ENCODE results near the gene STUM. TPM values are rescaled to one million over a fixed set of nuclear protein-coding genes. Genes with fewer than 3 reads are reported as not detected.

STUM gene
- polyA plus RNA-seq, 1 of the 3 experiments (the other 2 are of a cell fraction) = not detected

DNA sequence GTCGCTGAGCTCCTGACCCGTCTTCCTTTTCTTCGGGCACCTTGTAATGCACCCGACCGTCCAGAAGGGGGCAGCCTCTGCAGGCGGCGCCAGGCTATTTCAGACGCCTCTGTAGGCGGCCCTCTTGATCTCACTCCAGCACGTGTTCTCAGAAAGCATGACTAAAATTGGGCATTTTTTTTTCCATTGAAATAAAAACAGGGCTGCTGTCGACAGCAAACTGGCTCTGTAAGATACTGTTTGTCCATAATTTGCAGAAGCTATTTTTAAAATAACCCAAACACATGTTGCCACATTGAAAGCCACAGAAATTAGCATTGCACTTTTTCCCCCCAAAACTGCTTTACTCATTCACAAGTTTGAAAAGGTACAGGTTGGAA lies 78.0 kb downstream of the STUM start:
- Histone ChIP-seq H3F3A (replicated peaks; ENCODE audit: insufficient read depth) (no peaks in the 10 kb centered on the region), H3K79me2 (ENCODE audit: insufficient read depth) (no peaks in the 10 kb centered on the region), H3K9ac (no peak overlapping the region), H3K9me3 (no peaks in the 10 kb centered on the region; the same call in 1 of the 2 replicates), H3K4me2 (no peak overlapping the region), H3K27ac (ENCODE audit: low read depth in 2 of 2, low read length in 1 of 2) (no peak overlapping the region), H3K9me2 (no peaks in the 10 kb centered on the region), H3K36me3 (replicated peaks in 1 of 2; ENCODE audit: control insufficient read depth in 1 of 2, insufficient read depth in 2 of 2, low read length in 1 of 2) (no peaks in the 10 kb centered on the region), H2AFZ (ENCODE audit: low read depth) (no peak overlapping the region), H3K4me1 (ENCODE audit: control insufficient read depth in 1 of 2, insufficient read depth in 2 of 2, low read depth in 1 of 2, low read length in 1 of 2) (no peaks in the 10 kb centered on the region; a peak in 1 of 4 replicates), H4K20me1 (ENCODE audit: insufficient read depth) (no peaks in the 10 kb centered on the region), H3K4me3 (ENCODE audit: low read depth in 2 of 2, low read length in 1 of 2) (no peak overlapping the region; a peak in 1 of 4 replicates), H3K27me3 (ENCODE audit: insufficient read depth) (no peaks in the 10 kb centered on the region)
- ChIA-PET POLR2A (no interaction called here), CTCF (interaction anchor here (0.6 to 3.5 kb wide), 57 partner anchors 9 to 821 kb away, joined by 3 to 20 read pairs (median 4); partner anchors contain the start of genes PARP1 and STUM)
- peak; percentile 80 for DNase-seq
- WGBS (ENCODE audit: low lambda C conversion rate) = 11% methylated on average over 10 of the region's 11 CpGs
- TF ChIP-seq FOXJ3 (CRISPR knock-in tag; IDR thresholded peaks at IDR 0.05) = no peak
- TF ChIP-seq CHD2 (IDR thresholded peaks at IDR 0.05; ENCODE audit: low read length, partially characterized antibody) = no peak
- TF ChIP-seq SMC3 (IDR thresholded peaks at IDR 0.05; ENCODE audit: low read depth, low read length) = peak; percentile 69
- TF ChIP-seq, protein P1, sequence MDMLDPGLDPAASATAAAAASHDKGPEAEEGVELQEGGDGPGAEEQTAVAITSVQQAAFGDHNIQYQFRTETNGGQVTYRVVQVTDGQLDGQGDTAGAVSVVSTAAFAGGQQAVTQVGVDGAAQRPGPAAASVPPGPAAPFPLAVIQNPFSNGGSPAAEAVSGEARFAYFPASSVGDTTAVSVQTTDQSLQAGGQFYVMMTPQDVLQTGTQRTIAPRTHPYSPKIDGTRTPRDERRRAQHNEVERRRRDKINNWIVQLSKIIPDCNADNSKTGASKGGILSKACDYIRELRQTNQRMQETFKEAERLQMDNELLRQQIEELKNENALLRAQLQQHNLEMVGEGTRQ (IDR thresholded peaks at IDR 0.05; ENCODE audit: borderline replicate concordance, low read depth, low read length) = no peak
- peak; percentile 69 for TF ChIP-seq RAD21 (IDR thresholded peaks at IDR 0.05; ENCODE audit: low read length)
- TF ChIP-seq JUND (IDR thresholded peaks at IDR 0.05) = no peak
- TF ChIP-seq YY1 (IDR thresholded peaks at IDR 0.05; ENCODE audit: low read depth) = no peak
- no peak for TF ChIP-seq RFX5 (IDR thresholded peaks at IDR 0.05; ENCODE audit: low read length)
- TF ChIP-seq, protein P2, sequence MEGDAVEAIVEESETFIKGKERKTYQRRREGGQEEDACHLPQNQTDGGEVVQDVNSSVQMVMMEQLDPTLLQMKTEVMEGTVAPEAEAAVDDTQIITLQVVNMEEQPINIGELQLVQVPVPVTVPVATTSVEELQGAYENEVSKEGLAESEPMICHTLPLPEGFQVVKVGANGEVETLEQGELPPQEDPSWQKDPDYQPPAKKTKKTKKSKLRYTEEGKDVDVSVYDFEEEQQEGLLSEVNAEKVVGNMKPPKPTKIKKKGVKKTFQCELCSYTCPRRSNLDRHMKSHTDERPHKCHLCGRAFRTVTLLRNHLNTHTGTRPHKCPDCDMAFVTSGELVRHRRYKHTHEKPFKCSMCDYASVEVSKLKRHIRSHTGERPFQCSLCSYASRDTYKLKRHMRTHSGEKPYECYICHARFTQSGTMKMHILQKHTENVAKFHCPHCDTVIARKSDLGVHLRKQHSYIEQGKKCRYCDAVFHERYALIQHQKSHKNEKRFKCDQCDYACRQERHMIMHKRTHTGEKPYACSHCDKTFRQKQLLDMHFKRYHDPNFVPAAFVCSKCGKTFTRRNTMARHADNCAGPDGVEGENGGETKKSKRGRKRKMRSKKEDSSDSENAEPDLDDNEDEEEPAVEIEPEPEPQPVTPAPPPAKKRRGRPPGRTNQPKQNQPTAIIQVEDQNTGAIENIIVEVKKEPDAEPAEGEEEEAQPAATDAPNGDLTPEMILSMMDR (IDR thresholded peaks at IDR 0.05) = peak; percentile 93
- TF ChIP-seq FOXM1 (IDR thresholded peaks at IDR 0.05; ENCODE audit: low read depth) = no peak
- no peak for TF ChIP-seq EZH2phosphoT487 (IDR thresholded peaks at IDR 0.05; ENCODE audit: borderline replicate concordance, low read depth)
- TF ChIP-seq EP300 (IDR thresholded peaks at IDR 0.05; ENCODE audit: borderline replicate concordance in 1 of 2, low read depth in 1 of 2, low read length in 1 of 2) = no peak
- TF ChIP-seq ELF1 (IDR thresholded peaks at IDR 0.05) = no peak
- TF ChIP-seq, protein P3, sequence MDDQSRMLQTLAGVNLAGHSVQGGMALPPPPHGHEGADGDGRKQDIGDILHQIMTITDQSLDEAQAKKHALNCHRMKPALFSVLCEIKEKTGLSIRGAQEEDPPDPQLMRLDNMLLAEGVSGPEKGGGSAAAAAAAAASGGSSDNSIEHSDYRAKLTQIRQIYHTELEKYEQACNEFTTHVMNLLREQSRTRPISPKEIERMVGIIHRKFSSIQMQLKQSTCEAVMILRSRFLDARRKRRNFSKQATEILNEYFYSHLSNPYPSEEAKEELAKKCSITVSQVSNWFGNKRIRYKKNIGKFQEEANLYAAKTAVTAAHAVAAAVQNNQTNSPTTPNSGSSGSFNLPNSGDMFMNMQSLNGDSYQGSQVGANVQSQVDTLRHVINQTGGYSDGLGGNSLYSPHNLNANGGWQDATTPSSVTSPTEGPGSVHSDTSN (IDR thresholded peaks at IDR 0.05) = no peak
- TF ChIP-seq RCOR1 (IDR thresholded peaks at IDR 0.05; ENCODE audit: low read length) = no peak
- no peak for TF ChIP-seq FOSL2 (IDR thresholded peaks at IDR 0.05; ENCODE audit: borderline replicate concordance, low read depth)
- TF ChIP-seq GATA2 (CRISPR knock-in tag; IDR thresholded peaks at IDR 0.05) = no peak
- TF ChIP-seq TCF12 (IDR thresholded peaks at IDR 0.05) = peak; percentile 20; the same call in 1 of the 2 replicates
- no peak for TF ChIP-seq SIN3A (IDR thresholded peaks at IDR 0.05; ENCODE audit: borderline replicate concordance, low read depth, low read length)
- TF ChIP-seq GABPA (IDR thresholded peaks at IDR 0.05; ENCODE audit: low read depth) = no peak
- no peak for TF ChIP-seq MEF2A (IDR thresholded peaks at IDR 0.05; ENCODE audit: borderline replicate concordance, low read depth)
- TF ChIP-seq TAF1 (IDR thresholded peaks at IDR 0.05; ENCODE audit: borderline replicate concordance, low read depth, low read length) = no peak
- no peak for TF ChIP-seq NFIC (IDR thresholded peaks at IDR 0.05; ENCODE audit: borderline replicate concordance)
- TF ChIP-seq, protein P4, sequence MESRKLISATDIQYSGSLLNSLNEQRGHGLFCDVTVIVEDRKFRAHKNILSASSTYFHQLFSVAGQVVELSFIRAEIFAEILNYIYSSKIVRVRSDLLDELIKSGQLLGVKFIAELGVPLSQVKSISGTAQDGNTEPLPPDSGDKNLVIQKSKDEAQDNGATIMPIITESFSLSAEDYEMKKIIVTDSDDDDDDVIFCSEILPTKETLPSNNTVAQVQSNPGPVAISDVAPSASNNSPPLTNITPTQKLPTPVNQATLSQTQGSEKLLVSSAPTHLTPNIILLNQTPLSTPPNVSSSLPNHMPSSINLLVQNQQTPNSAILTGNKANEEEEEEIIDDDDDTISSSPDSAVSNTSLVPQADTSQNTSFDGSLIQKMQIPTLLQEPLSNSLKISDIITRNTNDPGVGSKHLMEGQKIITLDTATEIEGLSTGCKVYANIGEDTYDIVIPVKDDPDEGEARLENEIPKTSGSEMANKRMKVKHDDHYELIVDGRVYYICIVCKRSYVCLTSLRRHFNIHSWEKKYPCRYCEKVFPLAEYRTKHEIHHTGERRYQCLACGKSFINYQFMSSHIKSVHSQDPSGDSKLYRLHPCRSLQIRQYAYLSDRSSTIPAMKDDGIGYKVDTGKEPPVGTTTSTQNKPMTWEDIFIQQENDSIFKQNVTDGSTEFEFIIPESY (IDR thresholded peaks at IDR 0.05; ENCODE audit: borderline replicate concordance, low read depth) = no peak
- TF ChIP-seq MXI1 (IDR thresholded peaks at IDR 0.05; ENCODE audit: low read depth, low read length) = peak; percentile 69
- no peak for TF ChIP-seq TEAD4 (IDR thresholded peaks at IDR 0.05; ENCODE audit: borderline replicate concordance, insufficient read depth)
- TF ChIP-seq, protein P5, sequence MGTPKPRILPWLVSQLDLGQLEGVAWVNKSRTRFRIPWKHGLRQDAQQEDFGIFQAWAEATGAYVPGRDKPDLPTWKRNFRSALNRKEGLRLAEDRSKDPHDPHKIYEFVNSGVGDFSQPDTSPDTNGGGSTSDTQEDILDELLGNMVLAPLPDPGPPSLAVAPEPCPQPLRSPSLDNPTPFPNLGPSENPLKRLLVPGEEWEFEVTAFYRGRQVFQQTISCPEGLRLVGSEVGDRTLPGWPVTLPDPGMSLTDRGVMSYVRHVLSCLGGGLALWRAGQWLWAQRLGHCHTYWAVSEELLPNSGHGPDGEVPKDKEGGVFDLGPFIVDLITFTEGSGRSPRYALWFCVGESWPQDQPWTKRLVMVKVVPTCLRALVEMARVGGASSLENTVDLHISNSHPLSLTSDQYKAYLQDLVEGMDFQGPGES (IDR thresholded peaks at IDR 0.05; ENCODE audit: low read depth, low read length) = no peak
